WTC11 (cell line): ENCODE results near the gene EYS.

ENCODE experiments used
- E2F1 ChIP-seq: sonication (generic); formaldehyde crosslinking; IDR thresholded peaks from 2 replicates; pipeline ENCODE4 v1.8.0; 2022; ENCODE audit warnings: mild to moderate bottlenecking, missing genetic modification reagents
- ELF4 ChIP-seq: sonication (generic); formaldehyde crosslinking; IDR thresholded peaks from 2 replicates; pipeline ENCODE4 v1.8.1; 2022; ENCODE audit warnings: low read depth, mild to moderate bottlenecking, moderate library complexity, missing genetic modification reagents
- FOXJ3 ChIP-seq: sonication (generic); formaldehyde crosslinking; IDR thresholded peaks from 2 replicates; pipeline ENCODE4 v1.9.0; 2021; ENCODE audit warnings: missing genetic modification reagents, mild to moderate bottlenecking, borderline replicate concordance
- STAT6 ChIP-seq: sonication (generic); formaldehyde crosslinking; conservative IDR thresholded peaks from 2 replicates; pipeline ENCODE4 v1.8.1; 2023; ENCODE audit warnings: mild to moderate bottlenecking, low read depth, missing genetic modification reagents, moderate library complexity
- ZSCAN18 ChIP-seq: fragments of 250-450 bp; sonication (Bioruptor Pico); IDR thresholded peaks from 2 replicates; pipeline ENCODE4 v2.1.2; 2022; ENCODE audit warnings: mild to moderate bottlenecking, moderate library complexity

GRCh38 chr6:64220801-64221200, 1486.2 kb downstream of the EYS start:
- TF ChIP-seq ZSCAN18 (CRISPR knock-in tag) (no peak), STAT6 (CRISPR knock-in tag) (no peak), ELF4 (CRISPR knock-in tag) (no peak), E2F1 (CRISPR knock-in tag) (no peak), FOXJ3 (CRISPR knock-in tag) (no peak)
